SHP77 treated with DMSO at 0.1 percent for 48 hours (cell line): ENCODE results near the gene DDX5.

Experiments
- DNase-seq: peaks from one replicate; lab custom pipeline; 2025; lab: John Stamatoyannopoulos, UW

Gene DDX5

DNA sequence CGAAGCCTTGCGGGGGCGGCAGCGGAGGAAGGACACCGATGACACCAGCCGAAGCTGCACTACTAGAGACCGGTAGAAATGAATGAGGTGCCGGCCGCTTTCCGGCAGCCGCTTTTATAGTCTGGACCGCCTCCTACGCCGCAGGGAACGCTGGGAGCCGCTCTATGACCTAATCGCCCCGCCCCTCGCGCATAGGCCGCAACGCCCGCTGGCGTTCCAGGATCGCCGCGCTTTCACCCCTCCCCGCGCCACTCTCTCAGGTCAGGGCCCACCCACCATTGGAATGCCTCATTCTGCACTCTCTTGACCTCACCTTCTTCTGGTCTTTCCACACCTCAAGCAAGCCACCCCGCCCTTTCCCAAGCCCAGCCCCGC is at the start of gene DDX5:
TSS of gene DDX5 (minus strand) at position 89 of the 375 bp plus-strand sequence. CDS start 170 bp downstream, outside the sequence.
- peak; percentile 93 for DNase-seq

DNA sequence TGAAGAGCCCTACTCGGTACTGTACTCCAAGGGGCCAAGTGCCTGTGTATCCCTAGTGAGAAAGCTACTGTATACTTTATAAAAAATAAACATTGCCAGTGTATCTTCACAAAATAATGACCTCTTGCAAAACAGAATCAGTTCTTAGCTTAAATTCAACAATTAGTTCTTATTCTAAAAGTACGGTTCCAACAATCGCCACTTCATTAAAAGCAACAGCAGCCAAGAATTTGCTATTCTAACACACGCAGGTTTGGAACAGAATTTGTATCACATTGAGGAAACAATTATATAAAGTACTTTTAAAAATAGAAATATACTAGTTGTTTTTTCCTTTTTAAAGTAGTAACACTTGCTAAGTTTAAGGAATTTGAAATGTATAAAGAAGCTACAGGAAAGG is 49.2 kb upstream of the DDX5 start:
- DNase-seq, result no peak

DNA sequence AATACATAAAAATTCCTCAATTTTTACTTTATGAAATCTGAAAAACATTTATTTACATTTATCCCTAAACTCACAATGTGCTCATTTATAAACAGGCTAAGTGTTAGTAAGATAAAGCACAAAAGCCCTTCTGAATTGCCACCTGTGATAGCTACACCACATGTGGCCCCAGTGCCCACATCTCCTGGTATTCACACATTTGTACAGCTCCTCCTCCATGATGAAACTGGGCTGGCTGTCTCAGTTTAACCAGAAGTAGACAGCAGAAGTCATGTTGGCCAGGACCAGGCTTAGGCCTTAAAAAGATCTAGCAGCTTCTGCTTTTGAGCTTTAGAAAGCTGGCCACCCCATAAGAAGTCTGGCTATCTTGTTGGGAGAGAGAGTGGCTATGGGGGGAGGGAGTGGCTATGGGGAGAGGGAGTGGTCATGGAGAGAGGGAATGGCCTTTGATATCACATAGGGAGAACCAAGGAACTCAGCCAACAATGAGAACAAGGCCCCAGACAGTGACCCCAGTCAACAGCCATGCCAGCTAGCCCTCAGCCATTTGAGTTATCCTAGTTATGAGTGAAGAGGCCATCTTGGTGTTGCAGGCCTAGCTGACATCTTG is 48.0 kb upstream of the DDX5 start:
- DNase-seq, result no peak

DNA sequence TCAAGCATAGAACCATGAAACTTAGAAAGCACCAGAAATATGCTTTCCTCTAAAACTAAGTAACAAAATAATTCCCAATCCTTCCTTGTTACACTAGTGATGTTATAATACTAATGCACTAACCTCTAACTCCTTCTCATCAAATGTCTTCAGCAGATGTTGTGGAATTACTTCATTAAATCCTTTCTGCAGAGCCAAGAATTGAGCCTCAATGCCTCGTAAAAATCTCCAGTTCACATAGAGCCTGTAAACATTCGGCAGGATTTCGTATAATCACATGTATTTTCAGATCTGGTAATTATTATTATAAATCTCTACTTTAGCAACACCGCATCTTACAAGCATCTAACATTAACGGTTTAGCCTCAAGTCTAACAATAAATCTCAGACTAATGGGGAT is 45.4 kb upstream of the DDX5 start:
- DNase-seq, result no peak

DNA sequence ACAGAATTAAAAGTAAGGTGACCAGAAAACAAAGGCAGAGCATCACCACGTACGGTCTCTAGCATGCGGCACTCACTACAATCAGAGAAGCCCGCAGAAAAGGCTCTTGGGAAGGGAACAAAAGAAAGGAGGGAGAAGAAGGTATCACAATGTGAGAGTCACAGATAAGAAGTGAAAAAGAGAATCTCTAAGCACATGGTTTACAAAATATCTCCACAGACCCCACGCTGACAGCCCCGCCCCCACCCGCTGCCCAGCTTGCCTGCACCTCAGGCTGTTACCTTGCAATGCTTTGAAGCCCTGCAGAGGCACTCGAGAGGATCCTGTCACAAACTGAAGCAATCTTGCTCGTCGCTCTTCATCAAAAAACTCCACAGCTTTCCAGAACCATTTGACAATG is 41.2 kb upstream of the DDX5 start:
- no peak for DNase-seq

DNA sequence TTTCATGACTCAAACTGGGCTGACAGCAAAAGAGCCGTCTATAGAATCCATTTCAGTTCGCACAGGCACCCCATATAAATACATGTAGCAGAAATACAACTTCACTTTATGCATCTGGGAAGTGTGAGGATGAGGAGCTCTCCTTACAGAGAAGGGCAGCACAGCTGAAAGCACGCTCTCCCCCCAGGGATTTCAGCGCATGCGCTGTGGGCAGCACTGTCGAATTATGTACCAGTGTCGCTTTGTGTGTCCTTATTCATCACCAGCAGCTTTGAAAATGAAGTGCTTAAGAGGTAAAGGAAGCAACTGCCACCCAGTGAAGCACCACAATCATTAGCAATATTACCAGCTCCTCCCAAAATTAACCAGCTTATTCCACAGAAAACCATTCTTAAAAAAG is 40.6 kb upstream of the DDX5 start:
- DNase-seq, result no peak

DNA sequence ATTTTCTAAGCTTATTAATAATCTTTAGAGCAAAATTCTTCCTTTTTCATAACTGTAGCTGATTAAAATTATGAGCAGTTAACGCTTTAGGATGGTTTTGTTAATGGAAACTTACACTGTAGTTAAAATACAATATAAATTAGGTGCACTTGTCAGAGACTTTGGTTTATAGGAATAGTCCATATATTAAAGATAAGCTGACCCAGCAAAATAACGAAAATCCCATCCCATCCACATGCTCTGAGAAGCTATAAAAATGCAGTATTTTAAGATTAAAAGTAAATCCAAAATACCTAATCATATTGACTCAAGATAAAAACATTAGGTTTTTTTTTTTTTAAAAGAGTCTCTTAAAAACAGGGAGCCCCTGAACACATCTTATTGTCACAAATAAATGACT is 38.7 kb upstream of the DDX5 start:
- DNase-seq, result no peak

DNA sequence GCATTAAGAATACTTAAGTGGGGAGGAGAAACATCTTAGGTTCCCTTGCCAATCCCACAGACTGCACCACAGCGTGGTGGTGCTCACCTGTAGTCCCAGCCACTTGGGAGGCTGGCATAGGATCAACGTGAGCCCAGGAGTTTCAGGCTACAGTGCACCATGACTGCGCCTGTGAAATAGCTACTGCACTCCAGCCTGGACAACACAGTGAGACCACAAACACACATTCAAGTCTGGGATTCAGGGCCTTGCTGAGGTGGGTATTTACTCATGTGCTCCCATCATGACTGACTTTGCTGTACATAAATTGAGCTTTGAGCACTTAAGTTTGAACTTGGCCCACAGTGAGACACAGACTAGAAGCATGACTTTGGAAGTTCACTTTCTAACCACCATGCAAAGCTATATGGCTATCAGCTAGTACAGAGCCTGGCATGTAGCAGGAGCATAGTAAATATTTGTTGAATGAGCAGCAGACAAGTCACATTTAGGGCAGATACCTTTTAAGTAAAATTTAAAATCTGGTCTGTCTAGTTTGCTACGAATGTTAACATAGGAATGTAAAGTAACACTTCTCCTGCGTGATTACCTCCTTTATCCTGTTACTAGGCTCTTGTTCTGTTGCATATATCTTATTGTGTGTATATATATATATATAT is 34.2 kb upstream of the DDX5 start:
- DNase-seq, result no peak

DNA sequence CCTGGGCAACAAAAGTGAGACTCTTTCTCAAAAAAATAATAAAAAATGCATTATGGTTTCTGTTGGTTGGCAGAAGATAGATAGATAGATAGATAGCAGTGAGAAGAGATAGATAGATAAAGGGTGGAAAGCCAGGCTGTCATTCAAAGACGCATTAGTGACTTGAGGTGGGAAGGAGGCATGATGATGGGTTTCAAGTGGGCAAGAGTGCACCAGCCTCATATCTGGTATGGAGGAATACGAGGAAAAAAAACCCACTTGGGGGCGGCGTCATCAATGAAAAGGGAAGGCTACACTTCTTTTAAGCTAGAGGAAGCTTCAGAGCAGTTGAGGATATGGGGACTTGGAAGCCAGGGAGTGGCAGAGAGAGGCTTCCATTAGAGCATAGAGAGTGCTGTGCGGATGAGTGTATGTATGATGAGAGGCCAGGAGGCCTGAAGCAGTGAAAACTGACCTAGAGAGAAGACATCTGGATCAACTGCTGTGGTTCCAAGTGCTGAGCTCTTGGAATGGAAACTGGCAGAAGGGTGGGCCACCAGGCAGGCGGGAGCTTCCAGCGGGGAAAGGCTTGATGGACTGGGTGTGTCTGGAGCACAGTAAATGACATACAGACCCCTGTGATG is 32.5 kb upstream of the DDX5 start:
- no peak for DNase-seq

DNA sequence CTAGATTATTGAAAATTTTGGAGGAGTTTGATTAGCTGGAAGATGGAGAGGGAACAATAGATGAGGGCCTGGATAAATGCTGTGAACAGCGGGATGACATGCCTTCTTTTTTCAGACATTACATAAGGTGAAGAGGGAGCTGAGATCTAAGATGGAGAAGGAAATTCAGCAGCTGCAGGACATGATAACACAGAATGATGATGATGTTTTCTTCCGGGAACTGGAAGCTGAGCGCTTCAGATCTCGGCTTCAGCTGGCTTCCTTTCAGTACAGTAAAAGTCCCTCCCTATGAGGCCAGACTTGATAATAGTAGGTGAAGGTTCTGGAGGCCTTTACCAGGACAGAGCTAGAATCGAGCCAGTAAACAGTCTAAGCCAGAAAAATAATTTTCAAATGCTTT is 31.4 kb upstream of the DDX5 start:
- DNase-seq, result no peak

DNA sequence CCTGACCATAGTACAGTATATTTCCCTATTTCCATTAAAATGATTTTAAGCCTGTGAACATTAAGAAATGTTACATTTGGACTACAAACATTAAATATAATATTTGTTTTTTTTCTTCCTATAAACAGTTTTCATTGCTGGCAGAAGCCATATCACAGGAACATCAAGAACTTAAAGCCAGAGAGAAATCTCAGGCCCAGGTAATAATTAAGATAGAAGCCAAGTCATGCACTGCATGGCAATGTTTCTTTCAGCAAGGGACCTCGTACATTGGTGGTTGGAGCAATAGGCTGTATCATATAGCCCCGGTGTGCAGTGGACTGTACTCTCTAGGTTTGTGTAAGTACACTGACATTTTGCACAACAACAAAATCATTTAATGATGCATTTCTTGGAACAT is 30.8 kb upstream of the DDX5 start:
- DNase-seq, result no peak

DNA sequence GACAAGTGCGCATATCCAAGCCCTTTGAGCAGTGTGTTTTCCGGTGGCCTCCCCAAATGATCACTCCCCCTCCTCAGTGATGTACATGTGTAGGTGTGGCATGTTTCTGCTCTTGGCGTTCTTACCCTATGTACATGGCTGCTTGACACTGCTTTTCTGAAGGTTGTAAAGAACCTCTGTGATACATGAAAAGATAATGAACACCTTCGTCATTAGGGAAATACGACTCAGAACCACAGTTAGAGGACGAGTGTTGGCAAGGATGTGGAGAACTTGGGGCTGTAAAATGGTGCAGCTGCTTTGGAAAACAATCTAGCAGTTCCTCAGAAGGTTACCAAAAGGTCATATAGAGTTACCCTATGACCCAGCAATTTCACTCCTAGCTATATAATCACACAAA is 29.3 kb upstream of the DDX5 start:
- no peak for DNase-seq

DNA sequence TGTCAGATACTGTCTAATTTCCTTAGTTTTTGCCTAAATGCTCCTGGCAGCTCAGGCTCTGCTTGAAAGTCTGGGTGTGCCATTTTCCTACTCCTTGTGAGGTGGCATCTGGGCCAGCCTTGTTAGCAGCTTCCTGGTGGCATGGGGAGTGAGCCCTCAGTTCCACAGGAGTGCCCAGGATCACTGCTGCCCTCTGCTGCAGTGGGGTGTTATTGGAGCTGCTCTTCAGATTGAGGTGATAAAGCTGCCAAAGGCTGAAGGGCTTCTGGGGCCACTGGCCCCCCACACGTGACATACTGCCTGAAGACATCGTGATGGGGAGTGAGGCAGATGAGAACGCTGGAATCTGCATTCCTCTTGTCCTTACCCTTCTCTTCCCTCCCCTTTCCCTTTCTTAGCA is 28.1 kb upstream of the DDX5 start:
- no peak for DNase-seq

DNA sequence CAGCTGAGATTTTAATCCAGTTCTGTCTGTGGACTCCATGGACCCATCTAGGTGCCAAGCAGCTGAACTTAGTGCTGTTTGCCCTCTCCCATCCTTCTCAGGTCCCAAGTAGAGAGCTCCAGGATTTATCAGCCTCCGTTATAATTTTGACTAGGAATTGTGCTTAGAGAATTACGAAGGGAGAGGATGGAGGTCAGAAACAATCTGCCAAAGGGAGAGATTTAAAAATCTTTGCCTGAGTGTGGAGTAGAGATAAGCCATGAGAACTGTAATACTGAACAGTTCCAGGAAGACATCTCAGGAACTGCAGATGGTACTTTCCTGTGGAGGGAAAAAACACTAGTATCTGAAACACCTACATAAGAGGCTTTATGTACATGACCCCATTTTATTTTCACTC is 27.7 kb upstream of the DDX5 start:
- DNase-seq, result no peak

DNA sequence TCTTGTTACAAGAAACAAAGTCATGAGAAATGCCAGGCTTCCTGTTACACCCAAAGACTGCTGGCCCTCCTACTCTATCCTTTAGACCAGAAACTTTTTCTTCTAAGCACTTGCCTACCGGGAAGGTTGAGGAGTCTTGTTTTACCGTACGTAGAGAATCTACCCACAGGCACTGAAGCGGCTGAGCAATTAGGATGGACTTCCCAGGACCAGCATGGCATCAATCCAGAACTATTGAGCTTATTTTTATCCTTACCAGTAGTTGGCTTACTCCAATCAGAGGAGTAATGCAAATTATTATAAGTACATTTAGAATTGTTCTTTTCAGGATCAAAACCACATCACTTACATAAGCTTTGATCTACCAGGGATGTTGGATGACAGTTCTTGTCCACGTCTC is 26.3 kb upstream of the DDX5 start:
- no peak for DNase-seq

DNA sequence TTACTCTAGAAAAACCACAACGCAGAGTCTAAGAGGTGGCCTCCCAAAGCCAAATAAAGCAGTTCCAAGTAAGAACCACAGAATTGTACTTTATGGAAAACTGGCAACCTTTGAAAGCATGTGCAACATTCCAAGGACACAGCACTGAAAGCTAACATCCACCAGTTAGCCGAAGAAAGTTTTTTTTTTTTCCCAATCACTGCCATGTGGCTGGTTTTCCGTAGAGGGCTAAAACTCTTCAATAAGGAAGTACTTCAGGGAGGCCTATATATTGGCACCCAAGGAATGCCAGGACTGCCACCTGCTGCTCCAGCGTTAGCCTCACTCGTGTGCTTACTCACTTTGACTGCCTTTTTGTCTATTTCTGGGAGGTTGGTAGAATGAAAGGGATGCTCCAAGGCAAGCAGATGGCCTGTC is 25.9 kb upstream of the DDX5 start:
- DNase-seq, result no peak

DNA sequence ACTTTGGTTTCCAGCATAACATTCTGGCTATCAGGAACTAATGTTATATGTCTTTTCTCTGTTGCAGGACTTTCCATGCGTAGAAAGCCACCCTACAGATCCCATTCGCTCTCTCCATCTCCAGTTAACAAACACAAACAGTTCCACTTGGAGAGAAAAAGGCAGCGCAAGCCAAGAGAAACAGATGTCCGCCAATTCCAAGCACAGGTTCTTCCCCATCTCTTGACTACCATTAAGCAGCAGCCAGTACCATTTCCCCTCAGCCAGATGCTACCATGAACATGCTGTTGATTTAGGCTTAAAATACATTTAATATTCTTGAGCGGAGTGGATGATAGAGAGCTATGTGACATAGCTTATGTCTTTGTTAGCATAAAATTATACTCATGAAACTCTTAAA is 23.1 kb upstream of the DDX5 start:
- DNase-seq, result no peak

DNA sequence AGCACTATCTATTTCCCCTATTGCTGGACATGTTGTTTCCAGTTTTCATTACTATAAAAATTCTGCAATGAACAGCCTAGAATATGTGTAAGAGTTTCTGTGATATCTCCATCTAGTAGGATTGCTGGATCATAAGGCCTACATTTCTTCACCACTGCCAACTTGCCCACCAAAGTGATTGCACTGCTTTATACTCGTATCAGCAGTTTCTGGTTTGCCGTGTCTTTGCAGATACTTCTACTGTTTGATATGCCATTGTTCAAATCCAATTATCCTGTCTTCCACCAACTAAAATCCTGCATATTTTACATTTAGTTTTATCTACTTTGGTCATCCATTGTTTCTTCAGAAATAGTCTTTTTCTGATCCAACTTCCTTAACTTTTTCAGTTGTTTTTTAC is 21.8 kb upstream of the DDX5 start:
- DNase-seq, result no peak

DNA sequence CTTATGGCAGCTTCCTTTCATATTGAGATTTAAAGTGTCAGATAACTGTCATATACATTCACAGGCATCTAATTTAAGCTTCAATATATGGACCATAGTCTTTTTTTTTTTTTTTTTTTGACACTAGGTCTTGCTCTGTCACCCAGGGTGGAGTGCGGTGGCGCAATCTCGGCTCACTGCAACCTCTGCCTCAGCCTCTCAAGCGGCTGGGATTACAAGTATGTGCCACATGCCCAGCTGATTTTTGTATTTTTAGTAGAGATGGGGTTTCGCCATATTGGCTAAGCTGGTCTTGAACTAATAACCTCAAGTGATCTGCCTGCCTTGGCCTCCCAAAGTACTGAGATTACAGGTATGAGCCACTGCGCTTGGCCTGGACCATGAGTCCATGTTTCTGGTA is 14.3 kb upstream of the DDX5 start:
- no peak for DNase-seq

DNA sequence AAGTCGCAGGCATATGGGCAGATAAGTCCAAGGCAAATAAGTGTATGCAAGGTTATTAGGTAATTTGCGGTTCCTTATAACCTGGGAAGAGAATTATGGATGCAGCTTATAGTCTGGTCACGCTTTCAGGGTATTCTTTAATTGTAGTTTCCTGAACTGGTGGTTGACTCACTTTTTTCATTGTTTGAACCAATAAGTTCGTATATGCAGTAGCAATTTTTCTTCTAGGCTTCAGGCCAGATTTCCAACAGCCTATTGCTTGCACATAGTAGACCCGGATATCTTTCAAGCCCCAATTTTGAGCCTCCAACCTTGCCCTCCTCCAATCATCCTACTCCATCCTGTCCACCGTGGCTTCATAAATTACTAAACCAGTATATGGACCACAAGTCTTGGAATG is 13.5 kb upstream of the DDX5 start:
- DNase-seq, result no peak

DNA sequence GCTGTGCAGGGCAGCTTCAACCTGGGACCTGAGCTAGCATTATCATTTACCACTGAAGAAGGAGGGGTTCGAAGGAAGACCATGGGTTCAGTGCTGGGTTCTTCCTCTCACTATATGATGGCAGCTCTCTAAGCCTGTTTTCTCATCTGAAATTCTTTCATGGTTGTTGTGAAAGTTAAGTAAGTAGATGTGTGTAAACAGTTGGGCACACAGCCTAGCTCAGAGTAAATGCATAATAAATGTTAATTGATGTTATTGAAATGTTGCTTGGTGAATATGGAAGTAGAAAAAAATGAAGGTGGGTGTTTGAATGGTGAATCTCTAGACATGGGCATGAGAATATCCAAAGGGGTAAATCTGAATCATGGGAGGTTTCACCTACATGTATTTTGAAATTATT is 9.7 kb upstream of the DDX5 start:
- DNase-seq, result no peak

DNA sequence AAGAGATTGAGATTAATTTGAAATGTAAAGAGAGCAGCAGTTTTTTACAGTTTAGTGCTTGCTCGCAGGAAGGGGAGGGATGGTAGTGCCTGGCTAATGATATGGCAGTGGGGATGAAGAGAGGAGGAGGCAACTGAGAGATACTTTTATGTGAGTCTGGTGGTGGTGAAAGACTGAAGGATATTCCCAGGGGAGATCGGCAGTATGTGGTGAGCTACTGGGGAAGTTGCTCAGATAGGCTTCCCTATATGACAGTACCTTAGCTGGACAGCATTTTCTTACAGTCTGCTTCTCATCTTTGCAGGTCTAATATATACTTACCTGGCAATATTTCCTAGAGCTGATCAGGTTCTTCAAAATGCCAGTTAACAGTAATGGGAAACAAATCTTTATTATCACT is 9.3 kb upstream of the DDX5 start:
- DNase-seq, result no peak

DNA sequence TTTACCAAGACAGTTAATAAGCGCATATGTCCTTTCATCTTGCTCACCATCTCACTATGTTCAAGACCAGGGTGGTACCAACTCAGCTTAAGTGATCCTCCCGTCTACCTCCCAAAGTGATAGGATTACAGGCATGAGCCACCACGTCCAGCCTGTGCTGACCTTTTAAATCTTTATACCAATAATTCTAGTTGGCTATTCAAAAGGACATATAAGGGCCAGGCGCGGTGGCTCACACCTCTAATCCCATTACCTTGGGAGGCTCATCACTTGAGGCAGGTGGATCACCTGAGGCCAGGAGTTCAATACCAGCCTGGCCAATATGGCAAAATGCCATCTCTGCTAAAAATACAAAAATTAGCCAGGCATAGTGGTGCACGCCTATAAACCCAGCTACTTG is 3.1 kb upstream of the DDX5 start:
- no peak for DNase-seq

DNA sequence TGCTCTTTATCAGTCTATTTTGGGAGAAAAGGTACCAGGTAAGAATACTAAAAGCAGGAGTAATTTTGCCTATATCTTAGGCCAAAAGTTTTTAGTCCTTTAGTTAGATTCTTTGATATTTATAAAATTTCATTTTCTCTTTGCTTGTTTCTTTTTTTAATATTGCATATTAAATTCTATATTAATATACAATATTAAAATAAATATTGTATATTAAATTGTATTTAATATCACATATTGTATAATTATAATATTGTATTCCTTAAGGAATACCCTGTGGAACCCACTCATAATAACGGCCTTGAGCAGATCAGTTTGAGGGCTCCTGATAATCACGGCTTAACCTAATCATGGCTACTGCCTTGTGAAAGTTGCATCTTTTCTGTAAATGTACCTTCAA is 2.6 kb upstream of the DDX5 start:
- DNase-seq, result no peak
